ENCODE data around the gene SNAPIN.
A peak's percentile ranks its signal among the peaks of the same experiment; 100 is the strongest.

The SNAPIN gene, protein sequence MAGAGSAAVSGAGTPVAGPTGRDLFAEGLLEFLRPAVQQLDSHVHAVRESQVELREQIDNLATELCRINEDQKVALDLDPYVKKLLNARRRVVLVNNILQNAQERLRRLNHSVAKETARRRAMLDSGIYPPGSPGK

DNA sequence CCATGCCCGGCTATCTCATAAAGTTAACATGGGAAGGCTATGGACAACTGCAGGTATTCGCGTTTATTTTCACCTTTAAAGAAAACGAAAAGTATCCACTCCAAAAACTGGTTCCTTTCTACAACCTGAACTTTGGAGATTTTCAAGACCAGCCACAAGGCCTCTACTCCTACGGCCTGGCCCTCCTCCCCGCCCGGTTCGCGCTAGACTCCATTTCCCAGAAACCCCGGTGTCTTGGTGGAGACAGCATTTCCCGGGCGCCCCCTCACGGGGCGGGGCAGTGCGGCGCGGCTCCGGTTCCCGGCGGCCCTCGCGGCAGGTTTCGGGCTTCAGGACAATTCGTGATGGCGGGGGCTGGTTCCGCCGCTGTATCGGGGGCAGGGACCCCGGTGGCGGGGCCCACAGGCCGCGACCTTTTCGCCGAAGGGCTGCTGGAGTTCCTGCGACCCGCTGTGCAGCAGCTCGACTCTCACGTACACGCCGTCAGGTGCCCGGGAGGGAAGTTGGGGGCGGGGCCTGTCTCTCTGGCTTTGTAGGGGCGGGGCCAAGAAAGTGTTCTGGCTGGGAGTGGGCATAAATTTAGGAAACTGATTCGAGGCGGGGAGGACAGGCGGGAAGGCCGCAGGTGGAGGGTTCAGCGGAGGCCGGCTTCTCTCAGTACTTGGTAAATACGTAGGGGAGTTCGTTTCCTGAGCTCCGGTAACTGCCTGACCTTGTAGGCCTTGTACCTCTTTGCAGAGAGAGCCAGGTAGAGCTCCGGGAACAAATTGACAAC lies at the start of gene SNAPIN:
Gene SNAPIN (plus strand): TSS at position 304 of the 775 bp plus-strand sequence. CDS start 41 bp downstream, at position 345.
- peak; percentile 94 for DNase-seq

DNA sequence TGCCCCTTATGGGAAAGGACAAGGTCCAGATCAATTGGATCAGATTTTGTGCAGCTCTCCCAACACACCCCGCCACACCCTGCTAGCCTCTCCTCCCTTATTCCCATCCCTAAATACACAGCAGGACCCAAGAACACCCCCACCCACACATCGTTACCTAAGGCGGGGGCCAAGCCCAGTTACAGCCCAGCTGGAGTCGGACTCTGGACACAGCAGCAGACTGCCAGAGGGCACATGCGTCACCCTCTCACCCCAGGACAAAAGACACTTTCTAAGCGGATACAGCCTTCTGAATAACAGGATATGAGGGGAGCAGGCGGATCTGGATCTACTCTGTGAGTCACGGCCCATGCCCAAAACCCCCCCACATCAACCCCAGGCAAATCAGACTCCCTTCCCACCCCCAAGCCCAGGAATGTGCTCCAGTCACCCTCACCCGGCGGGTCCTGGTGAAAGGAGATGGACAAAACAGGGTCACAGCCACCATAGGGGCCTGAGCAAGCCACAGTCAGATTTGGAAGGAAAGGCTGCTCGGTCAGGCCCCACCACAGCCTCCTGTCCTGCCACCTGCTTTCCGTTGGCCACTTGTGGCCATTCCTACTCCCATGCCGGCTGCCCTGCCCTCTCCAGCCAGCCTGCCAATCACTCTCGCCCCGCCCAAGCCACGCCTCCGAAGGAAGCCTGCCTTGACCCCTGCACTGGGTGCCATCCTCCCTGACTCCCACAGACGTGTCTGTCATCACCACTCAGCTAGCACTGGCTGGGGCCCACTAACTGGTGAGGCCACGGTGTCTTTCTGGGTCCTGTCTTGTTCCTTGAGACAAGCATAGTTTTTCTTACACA lies 49.5 kb upstream of the SNAPIN start:
- no peak for DNase-seq

DNA sequence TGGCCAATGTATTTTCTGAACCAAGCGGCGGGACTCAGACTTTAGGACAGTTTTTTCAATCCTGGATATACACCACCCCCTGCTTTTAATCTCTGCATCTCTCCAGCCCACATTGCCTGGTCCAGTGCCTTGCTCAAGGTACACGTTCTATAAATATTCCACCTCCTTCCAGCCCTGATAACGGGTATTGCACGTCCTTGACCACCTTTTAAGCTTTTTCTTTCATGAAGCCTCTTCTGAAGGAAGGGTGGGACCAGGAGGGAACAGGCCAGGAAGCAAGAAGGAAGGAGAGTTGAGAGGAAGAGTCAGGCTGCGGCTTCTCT lies 49.0 kb upstream of the SNAPIN start:
- DNase-seq, result no peak

DNA sequence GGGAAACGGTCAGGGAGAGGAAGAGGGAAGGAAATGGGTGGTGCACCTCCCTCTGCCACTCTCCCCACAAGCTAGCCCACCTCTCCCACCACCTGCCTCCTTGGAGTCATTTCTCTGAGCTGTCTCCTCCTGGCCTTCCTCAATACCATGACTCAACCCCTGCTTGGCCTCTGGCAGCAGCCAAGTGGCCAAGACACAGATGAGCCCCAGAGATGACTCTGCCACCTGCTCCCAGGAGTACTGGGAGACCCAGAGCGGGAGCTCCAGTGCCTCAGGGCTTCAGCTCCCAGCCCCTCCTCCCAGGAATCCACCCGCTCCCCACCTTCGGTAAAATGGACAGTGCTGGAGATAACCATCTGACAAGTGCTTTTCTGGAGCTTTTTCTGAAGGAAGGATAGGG lies 48.2 kb upstream of the SNAPIN start:
- DNase-seq, result no peak

DNA sequence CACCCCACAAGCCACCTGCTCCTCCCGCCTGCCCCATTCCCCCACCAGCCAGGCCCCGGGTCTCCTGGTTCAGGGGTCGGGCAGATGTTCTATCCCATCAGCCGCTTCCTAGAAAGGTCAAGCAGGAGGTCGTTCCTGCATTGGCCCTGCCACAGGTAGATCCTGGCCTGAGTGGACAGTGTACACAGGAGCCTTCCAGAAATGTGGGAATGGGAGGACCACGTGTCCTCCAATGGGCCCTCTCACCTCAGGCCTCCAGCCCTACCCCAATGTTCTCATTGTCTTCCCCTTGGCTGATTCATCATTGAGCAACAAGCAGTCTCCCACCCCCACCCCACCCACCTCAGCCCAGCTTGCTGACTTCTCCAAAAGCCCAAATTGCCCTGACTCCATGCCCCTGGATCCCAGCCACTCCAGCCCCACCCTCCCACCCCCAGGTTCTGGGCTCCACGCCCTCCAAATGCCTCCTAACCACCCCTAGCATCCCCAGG lies 47.6 kb upstream of the SNAPIN start:
- DNase-seq, result no peak

DNA sequence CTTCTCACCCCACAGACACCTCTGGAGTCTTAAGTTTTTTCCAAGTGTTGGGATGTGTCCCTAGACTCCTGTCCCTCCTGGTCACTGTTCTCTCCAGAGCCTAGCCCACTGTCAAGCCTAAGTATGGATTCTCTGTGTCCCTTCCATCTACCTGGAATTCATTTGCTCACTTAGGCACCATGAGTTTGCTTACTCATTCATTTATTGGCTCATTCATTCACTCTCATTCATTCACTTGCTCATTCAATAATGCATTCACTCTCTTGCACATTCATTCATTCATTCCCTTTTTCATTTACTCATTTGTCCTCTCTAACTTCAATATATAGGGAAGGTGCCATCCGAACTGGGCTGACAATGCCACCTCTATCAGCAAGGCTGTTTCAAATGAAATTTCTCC lies 47.1 kb upstream of the SNAPIN start:
- no peak for DNase-seq

DNA sequence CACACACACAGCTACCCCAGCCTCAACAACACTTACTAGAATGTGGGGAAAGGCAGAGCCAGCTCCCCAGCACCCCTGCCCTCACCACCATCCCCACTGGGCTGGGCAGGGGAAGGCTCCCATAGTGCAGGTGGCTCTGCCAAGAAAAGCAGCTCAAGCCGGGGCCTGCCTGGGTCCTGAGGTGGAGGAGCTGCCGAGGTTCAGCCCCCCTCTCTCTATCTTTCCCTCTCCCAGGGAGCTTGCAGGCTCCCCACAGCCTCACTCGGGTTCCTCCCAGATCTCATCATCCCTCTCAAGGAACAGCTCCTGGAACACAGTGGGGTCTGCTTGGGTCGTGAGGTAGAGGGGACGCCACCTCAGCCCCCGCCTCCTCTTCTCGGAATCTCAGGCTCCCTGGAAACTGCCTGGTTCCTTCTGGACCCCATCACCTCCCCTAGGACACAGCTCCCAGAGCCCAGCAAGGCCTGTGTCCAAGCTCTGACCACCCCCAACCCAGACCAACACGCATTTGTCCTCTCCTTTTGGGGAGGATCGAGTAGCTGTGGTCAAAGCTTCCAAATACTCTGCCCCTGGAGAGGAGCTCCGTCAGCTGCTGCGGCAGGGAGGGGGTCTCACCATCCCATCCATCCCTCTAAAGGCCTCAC lies 46.3 kb upstream of the SNAPIN start:
- DNase-seq, result no peak

DNA sequence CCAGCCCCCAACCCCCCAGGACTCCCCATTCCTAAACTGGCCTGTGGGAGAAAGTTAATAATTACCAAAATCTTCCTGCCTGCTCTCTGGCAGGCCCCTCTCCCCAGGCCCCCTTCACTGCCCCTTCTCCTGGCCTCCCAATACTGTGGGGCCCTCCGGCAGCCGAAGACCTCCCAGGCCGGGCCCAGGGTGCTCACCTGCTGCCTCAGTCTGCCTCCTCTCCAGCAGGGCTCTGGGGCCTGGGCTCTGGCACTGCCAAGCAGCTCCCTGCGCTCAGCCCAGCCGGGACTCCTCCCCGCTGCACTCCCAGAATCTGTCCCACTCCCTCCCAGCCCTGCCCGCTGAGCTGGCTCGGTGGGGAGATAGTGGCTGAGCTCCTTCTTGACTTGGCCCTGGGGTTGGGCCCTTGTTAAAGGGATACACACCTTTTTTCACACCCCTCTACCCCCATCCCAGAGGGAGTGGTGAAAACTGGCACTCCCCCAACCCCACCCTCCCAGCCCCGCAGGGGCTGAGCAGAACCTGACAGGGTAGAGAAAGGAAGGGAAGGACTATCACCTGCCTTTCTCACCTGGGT lies 45.7 kb upstream of the SNAPIN start, which contains the start of gene S100A16:
Gene S100A16 (minus strand): TSS at position 383 of the 577 bp plus-strand sequence. CDS start 4,986 bp downstream, outside the sequence.
- no peak for DNase-seq

DNA sequence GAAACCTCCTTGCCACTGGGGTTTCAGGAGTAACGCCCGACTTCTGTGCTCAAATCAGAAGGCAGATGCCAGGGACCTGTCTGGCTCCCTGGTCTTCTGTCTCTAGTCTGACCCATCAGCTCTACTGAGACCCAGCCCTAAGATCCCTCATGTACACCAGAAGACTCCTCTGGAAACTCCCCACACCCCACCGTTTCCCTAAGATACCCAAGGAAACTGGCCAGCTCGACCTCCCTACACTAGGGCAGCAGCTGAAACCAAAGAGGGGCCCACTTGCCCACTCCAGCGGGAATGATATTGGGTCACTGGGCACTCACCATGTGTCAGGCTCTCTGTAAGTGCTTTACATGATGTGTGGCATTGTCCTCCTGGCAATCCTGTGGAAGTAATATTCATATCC lies 45.1 kb upstream of the SNAPIN start:
- no peak for DNase-seq

DNA sequence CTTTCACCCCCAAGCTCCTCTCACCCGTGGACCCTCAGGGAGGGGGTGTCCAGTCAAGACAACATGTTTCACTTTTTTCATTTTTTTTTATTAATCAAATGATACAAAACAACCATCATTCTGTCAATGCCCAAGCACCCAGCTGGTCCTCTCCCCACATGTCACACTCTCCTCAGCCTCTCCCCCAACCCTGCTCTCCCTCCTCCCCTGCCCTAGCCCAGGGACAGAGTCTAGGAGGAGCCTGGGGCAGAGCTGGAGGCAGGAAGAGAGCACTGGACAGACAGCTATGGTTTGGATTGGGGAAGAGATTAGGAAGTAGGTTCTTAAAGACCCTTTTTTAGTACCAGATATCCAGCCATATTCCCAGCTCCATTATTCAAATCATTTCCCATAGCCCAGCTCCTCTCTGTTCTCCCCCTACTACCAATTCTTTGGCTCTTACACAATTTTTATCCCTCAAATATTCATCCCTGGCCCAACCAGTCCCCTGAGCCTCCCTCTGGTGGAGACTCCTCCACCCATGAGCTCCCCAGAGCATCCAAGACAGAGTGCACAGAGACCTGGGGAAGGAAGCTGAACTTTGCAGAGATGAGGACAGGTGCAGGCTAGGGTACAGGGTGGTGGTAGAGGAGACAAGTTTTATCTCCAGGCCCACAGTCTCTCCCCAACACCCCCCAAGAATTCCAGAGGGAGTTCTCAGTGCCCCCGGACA lies 44.2 kb upstream of the SNAPIN start:
- DNase-seq, result no peak

DNA sequence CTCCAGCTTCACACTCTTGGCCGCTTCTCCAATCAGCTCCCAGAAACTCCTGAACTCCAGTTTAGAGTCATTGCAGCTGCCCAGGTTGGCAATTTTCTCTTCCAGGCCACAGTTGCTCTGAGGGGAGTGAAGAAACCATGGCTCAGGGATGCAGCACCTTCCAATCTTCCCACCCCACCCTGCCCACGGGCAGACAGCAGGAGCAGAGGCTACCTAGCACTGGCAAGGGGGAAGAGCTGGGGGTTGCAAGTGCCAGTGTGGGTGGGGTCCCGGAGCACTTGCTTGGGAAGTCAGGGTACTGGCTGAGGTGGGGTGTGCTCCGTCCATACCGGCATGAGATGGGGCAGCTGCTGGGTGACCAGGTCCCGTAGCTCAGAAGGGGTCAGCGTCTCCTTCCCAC lies 43.6 kb upstream of the SNAPIN start:
- no peak for DNase-seq

DNA sequence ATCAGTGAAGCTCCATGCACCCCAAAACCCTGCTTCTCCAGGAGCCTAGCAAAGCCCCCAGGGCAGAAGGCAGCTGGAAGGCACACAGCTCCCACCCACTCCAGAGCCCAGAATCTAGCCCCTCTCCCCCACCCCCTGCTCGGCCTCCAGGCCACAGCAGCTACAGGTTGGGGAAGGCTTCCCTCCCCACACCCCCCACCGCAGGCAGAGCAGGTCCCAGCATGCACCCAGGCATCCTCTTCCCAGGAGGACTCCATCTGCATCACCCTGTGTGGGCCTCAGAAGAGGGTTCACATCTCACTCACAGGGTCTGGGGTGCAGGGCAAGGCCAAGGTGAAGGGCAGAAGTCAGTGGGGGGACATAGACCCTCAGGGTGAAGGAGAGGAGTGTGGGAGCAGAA lies 43.1 kb upstream of the SNAPIN start:
- no peak for DNase-seq

DNA sequence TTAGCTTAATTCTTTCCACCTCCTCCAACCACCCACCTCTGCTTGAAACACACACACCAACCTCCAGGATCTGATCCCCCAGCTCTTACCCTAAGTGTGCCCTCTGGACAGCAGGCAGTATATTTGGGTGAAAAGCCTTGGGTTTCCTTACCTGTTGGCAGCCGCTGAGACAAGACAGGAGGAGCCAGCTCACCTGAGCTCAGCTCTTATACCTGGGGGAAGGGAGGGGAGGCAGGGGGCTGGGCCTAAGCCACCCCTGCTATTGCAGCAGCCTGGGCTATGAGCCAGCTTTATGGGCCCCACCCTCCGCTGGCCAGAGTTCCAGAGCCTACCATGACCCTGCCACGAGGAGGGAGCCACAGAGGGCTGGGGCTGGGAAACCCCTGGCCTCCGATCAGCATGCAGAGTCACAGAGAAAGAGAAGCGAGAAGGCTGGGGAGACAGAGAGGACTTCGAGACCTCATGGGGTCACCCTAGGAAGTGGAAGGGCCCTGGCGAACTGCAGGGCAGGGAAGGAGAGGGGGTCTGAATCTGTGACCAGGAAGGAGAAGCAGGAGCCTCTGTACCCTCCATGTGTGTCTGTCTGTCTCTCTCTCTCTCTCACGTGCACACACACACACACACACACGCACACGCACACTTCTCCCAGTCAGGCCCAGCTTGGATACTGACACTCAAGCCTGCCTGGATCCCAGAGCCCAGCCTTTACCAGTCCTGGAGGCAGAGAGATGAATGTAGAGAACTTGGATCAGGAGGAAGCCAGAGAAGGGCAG lies 42.2 kb upstream of the SNAPIN start, which contains the start of gene S100A14:
Gene S100A14 (minus strand): TSS at position 182 of the 773 bp plus-strand sequence. CDS start 467 bp downstream, outside the sequence.
- DNase-seq, result no peak

DNA sequence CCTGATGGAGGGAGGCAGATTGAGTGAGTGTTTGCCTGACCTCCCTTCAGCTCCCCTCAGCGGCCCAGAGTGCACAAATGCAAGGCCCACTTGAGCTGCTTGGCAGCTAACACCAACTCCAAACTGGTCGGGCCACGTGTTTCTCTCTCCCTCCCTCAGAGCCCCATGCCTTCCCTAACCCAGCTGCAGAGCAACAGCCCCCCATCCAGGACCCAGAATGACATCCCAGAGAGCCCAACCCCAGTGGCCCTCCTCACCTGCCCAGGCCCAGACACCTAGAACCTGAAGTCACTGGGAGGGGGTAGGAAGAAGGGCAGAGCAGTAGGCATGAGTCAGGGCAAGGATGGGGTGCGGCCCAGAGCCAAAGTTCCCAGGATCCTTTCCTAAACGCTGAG lies 41.6 kb upstream of the SNAPIN start:
- no peak for DNase-seq

DNA sequence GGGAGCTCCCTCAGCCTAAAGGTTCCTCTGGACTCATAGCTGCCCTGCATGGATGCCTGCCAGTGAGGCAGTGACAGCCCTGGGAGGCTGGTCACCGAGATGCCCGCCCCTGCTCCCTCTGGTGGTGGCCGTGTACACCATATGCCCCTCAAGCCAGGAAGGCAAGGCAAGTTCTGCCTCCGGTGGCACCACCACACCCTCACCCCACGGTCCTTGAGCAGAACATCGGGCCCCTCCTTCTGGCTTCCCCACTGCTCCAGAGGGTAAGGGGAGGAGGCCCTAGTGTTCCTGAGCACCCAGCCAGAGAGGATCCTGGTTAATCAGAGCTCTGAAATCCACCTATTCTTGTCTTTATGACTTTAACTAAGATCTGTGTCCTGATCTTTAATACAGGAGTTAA lies 40.8 kb upstream of the SNAPIN start:
- DNase-seq, result no peak

DNA sequence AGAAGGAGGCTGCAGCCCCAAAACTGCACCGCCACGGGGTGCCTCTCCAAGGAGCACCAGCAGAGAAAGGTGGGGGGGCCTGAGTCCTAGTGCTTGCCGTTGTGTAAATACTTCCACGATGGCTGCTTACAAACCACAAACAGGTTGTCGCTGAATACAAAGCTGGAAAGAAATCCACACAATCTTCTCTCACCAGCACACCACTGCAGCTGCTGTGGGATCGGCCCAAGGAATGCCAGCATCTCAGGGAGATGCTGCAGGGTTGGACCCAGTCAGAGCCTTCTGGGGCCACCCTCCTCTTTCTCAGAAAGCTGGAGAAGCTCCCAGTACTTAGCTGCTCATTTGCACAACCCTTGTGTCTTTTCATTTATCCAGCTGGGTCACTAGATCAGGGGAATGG lies 39.3 kb upstream of the SNAPIN start:
- DNase-seq, result no peak

DNA sequence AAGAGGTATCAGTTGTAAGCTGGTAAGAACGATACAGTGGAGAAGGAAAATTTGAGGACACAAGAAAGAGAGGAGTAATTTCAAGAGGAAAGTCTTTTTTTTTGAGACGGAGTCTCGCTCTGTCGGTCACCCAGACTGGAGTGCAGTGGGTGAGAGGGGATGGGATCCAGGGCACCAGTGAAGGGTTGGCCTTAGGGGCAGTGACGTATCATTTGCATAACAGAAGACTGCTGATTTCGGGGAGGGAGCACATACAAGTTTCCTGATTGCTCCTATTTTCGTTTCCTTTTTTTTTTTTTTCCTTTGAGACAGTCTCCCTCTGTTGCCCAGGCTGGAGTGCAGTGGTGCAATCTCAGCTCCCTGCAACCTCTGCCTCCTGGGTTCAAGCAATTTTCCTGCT lies 35.4 kb upstream of the SNAPIN start:
- no peak for DNase-seq

DNA sequence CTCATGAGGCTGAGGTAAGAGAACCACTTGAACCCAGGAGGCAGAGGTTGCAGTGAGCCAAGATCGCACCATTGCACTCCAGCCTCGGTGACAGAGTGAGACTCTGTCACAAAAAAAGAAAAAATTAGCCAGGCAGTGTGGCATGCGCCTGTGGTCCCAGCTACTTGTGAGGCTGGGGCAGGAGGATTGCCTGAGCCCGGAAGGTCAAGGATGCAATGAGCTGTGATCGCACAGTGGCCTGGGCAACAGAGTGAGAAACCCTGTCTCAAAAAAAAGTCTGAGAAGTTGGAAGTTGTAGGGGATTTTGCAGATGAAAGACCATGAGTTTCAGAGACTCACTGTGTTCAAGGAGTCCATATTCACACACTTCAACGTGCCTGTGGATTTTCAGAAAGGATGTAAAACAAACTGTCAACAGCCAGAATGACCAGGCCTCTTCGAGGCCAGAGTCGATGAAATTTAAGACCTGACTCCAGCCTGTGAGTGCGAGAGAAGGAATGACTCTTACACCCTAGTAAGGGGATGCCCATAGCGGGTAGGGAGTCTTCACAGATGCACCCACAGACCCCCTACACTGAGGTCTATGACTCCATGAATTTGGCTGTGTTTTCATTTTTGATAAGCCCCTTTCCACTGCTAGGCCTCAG lies 33.4 kb upstream of the SNAPIN start:
- no peak for DNase-seq

DNA sequence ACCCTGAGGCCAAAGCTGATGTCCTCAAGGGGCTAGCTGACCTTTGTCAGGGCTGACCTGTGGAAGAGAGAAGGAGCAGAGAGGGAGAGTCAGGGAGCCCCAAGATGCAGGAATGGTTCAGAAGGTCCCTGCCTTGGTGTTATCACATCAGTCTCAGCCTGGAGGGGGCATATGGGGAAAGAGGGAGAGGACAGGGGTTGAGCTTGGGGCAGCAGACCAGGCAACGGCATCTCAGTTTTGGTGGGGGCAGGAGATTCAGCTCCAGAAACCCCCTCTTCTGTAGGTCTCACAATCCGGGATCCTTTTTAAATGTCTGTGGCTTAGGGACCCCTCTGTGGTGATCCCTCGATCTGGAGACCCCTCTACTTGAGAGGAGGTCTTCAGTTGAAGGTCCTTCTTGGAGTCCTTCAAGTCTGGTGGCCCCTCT lies 32.0 kb upstream of the SNAPIN start:
- no peak for DNase-seq

DNA sequence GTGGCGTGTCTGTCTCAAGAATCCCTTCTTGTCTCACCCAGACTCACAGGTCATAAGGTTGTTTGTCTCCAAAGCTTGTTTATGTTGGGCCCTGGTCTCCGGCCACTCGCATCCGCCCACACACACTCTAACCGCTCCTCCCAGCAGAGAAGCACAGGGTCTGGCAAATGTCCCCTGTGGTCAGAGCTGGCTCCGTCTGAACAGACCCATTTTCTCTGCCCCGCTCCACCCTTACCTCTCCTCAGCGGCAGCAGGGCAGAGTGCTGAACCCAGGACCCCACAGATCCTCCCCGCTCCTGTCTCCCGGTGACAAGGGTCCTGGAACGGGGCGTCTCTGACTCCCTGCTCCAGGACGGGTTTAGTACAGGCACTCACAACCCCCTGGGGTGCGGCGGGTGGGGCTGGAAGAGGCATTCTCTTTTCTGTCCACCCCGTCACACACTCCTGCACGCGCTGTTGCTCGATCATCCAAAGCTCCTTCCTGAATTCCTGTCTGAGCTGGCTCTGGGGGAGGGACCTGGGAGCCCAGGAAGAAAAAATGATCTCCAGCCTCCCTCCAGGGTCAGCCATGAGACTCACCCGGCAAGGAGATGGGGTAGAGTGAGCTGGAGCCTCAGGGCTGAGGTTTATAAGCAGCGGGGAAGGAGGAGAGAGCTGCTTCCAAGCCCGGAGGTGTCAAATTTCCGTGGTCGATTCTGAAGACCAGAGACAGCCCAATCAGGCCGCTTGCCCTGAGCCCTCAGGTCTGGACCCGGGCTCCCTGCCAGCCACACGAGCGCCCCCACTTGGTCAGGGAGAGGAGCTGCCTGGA lies 31.4 kb upstream of the SNAPIN start, which contains the start of gene S100A13:
Gene S100A13 (minus strand): TSS at position 602 of the 811 bp plus-strand sequence. CDS start 1,033 bp downstream, outside the sequence.
- no peak for DNase-seq

Data from NCI-H2227 treated with DMSO at 0.1 percent for 48 hours (cell line).